ENCODE data around the gene REG4.

REG4 gene

DNA sequence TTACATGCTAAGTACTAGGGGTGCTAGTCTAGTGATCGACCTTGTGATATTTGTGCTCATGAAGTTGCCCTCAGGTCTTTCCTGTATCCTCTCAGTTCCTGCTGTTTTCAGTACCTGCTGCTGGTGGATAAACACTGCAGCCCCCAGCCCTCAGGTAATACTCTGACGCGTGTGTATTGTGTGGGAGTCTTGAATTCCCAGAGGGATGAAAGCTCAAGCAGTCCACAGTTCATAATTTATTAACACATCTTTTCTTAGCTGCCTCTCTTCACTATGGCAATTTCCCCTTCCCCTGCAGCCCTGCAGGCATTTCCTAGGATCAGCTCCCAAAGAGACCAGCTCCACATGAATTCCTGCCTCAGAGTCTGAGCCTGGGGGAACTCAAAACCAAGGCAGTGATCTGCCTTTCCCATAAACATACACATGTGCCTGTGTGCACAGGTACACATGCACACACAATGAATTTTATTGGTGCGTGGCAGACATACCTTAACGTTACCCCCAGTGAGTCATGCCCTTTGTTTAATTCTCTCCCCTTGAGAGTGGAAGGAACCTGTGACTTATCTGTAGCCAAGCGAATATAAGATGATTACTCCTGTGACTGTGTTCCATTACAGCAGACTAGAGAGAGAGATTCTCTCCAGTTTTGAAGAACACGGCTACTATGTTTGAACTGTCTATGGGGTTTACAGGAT lies 28.5 kb downstream of the REG4 start:
- Mint-ChIP-seq H3K9me3 (no peaks in the 10 kb centered on the region), H3K4me3 (no peak overlapping the region), H3K27me3 (no peaks in the 10 kb centered on the region), H3K36me3 (ENCODE audit: low read depth) (no peaks in the 10 kb centered on the region), H3K4me1 (ENCODE audit: low read depth) (peaks cover 52% of the 10 kb centered on the region), H3K27ac (no peak overlapping the region)
- intact Hi-C loops (cut with micrococcal nuclease), result no loop called here

DNA sequence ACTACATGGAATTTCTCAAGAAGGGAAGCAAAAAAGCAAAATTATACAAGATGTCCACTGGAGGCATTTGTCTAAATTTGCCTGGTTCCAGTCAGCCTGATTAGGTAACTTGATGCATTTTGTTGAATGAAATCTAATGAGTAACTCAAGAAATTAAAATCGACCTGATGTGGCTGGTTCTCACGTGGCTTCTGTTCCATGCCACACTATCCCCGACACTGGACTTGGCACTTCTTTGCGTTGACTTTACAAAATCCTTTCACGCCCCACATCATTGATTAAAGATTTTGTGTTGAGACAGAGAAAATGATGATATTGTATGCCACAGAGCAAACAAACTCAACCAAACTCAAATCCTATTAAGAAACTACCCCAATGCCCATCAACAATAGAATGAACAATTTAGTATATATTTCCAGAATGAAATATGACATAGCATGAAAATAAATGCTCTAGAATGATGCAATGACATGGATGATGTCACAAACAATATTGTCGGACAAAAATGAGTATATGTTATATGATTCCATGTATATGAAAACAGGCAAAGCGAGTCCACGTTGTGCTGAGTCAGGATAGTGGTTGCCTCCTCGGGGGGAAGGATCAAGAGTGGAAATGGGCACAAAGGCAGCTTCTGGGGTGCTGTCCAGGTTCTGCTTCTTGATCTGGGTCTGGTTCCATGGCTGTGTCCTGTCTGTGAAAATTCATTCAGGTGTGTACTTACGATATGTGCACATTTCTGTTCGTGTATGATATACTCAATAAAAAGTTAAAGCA lies 29.6 kb downstream of the REG4 start:
- intact Hi-C loops (cut with micrococcal nuclease), result no loop called here
- no peaks in the 10 kb centered on the region for H3K27me3 Mint-ChIP-seq
- H3K4me3 Mint-ChIP-seq, result no peak overlapping the region
- peaks cover 44% of the 10 kb centered on the region for H3K4me1 Mint-ChIP-seq (ENCODE audit: low read depth)
- no peak overlapping the region for H3K27ac Mint-ChIP-seq
- no peaks in the 10 kb centered on the region for H3K36me3 Mint-ChIP-seq (ENCODE audit: low read depth)
- H3K9me3 Mint-ChIP-seq, result no peaks in the 10 kb centered on the region

DNA sequence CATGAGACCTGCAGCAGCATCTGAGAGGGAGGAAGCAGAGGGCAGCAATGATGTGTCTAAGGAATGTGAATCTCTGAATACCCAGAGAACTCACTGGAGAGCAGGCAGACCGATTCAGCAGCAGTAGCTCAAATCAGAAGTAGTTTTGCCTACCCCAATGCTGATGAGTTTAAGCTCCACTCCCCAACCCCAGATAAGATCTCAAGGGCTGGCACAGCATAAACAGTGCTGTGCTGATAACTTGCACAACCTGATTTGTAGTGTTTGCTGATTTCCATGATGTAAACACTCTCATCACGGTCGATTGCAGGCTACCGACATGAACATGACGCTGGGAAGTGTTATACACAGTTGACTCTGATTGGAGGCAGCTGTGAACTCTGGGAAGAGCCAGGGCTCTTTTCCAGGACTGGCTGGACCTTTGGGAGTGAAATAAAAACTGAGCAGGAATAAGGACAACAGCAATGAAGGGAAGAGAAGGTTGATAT lies 31.3 kb downstream of the REG4 start:
- Mint-ChIP-seq H3K4me3 (no peak overlapping the region), H3K36me3 (ENCODE audit: low read depth) (no peaks in the 10 kb centered on the region), H3K9me3 (no peaks in the 10 kb centered on the region), H3K27ac (no peak overlapping the region), H3K27me3 (no peaks in the 10 kb centered on the region), H3K4me1 (ENCODE audit: low read depth) (peaks cover 27% of the 10 kb centered on the region)
- intact Hi-C loops (cut with micrococcal nuclease), result loop anchor here (10.0 kb wide), 1 partner anchor 65 kb away; the partner anchor contains the start of gene PHGDH

DNA sequence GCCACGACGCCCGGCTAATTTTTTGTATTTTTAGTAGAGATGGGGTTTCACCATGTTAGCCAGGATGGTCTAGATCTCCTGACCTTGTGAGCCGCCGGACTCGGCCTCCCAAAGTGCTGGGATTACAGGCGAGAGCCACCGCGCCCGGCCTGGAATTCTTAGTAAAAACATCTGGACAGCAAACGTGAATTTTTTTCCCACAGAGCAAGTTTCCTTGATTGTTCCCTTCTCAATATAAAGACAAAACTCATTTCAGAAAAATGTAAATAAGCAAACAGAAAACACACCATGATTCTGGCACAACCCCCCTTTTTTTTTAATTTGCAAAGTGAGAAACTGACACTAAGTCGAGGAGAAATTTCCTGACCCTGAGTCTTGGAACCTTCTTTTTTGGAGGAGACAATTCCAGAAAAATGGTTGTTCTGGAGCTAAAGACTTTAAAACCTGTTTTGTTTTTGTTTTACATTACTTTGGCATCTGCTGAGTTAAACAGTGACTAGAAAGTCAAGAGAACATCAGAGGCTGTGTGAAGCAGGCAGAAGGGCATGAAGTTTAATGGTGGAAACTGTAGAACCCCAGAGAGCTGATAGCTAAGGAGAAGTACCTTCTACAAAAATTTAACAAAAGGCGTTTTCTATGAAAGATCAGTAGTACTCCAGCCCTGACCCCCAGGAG lies 32.2 kb downstream of the REG4 start:
- intact Hi-C loops (cut with micrococcal nuclease), result loop anchor here (10.0 kb wide), 1 partner anchor 64 kb away; the partner anchor contains the start of gene PHGDH
- no peaks in the 10 kb centered on the region for H3K36me3 Mint-ChIP-seq (ENCODE audit: low read depth)
- no peak overlapping the region for H3K27ac Mint-ChIP-seq
- H3K27me3 Mint-ChIP-seq, result no peaks in the 10 kb centered on the region
- no peak overlapping the region for H3K4me3 Mint-ChIP-seq
- H3K4me1 Mint-ChIP-seq (ENCODE audit: low read depth), result peaks cover 20% of the 10 kb centered on the region
- H3K9me3 Mint-ChIP-seq, result no peaks in the 10 kb centered on the region

DNA sequence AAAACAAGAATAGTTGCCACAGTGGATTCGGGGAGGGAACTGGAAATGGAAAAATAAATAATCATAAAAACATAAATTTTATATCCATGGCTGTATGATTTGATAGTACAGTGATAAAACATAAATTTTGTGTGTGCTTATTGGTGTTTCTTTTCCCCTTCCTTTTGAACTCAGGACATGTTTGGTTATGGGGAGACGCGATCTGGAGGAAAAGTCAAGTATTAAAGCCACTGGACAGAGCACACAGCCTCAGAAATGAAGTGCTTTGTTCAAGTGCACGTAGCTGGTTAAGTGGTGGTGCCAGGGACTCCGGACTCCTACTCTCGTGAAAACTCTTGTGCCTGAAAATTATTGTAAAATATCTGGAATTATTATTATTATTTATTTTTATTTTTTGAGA lies 32.9 kb downstream of the REG4 start:
- Mint-ChIP-seq H3K27me3 (no peaks in the 10 kb centered on the region), H3K36me3 (ENCODE audit: low read depth) (no peaks in the 10 kb centered on the region), H3K4me1 (ENCODE audit: low read depth) (peaks cover 13% of the 10 kb centered on the region), H3K27ac (no peak overlapping the region), H3K9me3 (no peaks in the 10 kb centered on the region), H3K4me3 (no peak overlapping the region)
- intact Hi-C loops (cut with micrococcal nuclease), result loop anchor here (10.0 kb wide), 1 partner anchor 64 kb away; the partner anchor contains the start of gene PHGDH

DNA sequence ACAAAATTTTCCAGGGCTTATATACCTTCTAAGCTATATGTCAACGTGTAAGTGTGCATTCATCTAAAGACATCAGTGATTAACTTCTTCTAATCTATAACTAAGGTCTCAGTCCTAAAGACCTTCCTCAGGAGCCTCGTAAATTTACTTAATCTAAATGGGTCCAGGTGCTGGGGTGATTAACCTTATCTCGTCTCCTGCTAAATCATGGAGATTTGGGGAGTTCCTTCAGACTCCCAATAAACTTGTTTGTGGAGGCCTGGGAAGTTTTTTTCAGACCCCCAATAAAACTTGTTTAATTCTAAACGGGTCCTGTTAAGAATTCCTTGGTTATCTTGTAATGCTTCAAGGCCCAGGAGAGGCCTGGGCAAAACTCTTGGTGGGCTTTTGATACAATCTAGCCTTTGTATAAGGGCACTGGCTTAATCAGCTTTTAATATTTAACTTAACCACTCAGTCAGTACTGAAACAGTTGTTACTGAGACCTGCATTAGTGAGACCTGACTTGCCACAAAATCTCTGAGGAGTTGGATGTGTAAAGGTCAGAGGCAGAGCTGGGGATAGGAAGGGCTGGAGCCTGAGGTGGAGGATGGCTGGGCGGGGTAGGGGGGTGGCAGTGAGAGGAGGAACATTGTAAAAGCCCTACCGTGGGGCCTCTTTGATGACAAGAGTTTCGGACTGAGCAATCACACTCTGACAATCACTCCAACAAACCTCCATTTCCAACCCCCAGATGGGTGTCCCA lies 36.3 kb downstream of the REG4 start:
- Mint-ChIP-seq H3K4me3 (no peak overlapping the region), H3K27ac (no peak overlapping the region), H3K4me1 (ENCODE audit: low read depth) (no peaks in the 10 kb centered on the region), H3K36me3 (ENCODE audit: low read depth) (no peaks in the 10 kb centered on the region), H3K9me3 (no peaks in the 10 kb centered on the region), H3K27me3 (no peaks in the 10 kb centered on the region)
- intact Hi-C loops (cut with micrococcal nuclease), result loop anchor here (10.0 kb wide), 1 partner anchor 60 kb away; the partner anchor contains the start of gene PHGDH

DNA sequence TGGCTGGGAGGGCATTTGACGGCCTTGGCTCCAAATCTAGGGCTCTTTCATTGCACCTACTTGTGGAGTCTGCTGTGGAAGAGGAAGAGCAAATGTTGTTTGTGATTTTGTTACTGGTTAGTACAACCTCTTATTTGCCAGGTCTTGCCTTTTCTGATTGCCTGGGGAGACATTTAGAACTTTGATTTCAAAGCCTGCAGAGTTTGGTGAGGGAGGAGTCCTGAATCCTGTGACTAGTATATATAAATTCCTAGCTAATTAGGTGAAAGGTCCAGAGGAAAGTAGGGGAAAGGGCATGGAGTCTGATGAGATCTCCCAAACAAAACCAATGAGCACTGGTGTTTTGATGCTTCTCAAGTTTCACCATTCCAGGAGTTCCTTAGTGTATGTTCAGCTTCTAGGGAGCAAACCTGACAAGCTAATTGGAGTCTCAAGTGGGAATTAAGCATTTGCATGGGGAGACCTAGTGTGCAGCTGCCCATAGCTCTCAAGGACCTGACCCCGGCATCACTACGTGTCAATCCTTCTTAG lies 37.5 kb downstream of the REG4 start:
- no peak overlapping the region for H3K4me3 Mint-ChIP-seq
- no peaks in the 10 kb centered on the region for H3K4me1 Mint-ChIP-seq (ENCODE audit: low read depth)
- no peak overlapping the region for H3K27ac Mint-ChIP-seq
- H3K27me3 Mint-ChIP-seq, result no peaks in the 10 kb centered on the region
- intact Hi-C loops (cut with micrococcal nuclease), result loop anchor here (10.0 kb wide), 1 partner anchor 59 kb away; the partner anchor contains the start of gene PHGDH
- H3K36me3 Mint-ChIP-seq (ENCODE audit: low read depth), result no peaks in the 10 kb centered on the region
- H3K9me3 Mint-ChIP-seq, result no peaks in the 10 kb centered on the region

DNA sequence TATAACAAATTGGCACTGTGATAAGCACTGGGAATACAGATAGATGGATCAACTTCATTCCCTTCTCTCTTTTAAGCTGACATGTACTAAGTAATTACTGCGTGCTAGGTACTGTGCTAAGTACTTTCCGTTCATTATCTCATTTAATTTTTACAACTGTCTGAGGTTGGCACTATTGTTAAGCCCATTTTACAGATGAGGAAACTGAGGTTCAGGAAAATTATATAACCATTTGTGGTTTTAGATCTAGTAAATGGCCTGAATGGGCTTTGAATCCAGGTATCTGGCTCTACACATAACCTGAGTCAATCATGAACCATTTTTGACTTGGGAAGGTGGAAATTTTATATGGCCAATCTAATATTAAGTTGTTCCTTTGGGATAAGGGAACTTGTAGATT lies 39.0 kb downstream of the REG4 start:
- intact Hi-C loops (cut with micrococcal nuclease), result loop anchor here (10.0 kb wide), 1 partner anchor 57 kb away; the partner anchor contains the start of gene PHGDH
- Mint-ChIP-seq H3K4me3 (no peak overlapping the region), H3K36me3 (ENCODE audit: low read depth) (no peaks in the 10 kb centered on the region), H3K4me1 (ENCODE audit: low read depth) (no peaks in the 10 kb centered on the region), H3K9me3 (no peaks in the 10 kb centered on the region), H3K27ac (no peak overlapping the region), H3K27me3 (no peaks in the 10 kb centered on the region)

DNA sequence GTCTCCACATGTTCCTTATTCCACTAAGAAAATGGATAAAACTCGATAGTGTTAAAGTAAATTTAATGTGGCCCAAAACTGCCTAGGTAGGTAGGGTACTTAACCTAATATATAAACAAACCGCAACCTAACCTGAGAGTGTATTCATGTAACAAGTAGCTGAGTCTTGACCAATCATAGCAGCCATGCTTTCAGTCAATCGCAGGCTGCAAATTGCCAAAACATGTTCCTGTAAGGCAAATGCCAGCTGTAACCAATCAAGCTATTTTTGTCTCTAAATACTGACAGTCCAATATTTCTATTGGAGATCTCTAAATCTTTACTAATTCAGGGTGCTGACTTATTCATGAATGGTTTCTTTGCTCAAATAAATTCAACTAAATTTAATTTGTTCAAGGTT lies 39.5 kb downstream of the REG4 start:
- Mint-ChIP-seq H3K9me3 (no peaks in the 10 kb centered on the region), H3K27ac (no peak overlapping the region), H3K4me1 (ENCODE audit: low read depth) (no peaks in the 10 kb centered on the region), H3K4me3 (no peak overlapping the region), H3K36me3 (ENCODE audit: low read depth) (no peaks in the 10 kb centered on the region), H3K27me3 (peaks cover 2% of the 10 kb centered on the region)
- intact Hi-C loops (cut with micrococcal nuclease), result loop anchor here (10.0 kb wide), 1 partner anchor 57 kb away; the partner anchor contains the start of gene PHGDH

DNA sequence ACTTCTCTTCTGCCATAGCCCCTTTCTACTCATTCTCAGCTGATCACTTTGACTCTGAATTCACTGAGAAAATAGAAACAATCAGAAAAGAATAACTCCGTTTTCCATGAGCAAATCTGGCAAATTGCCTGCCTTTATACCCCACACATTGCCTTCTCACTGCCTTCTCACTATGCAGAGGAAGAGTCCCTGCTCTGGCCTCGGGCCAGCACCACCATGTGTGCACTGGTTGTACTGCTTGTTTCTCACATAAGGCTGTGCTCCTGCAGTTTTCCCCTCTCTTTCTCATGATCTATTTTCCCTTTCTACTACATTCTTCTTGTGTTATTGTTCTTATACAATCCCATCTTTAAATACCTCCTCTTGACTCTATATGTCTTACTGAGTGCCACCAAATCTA lies 40.2 kb downstream of the REG4 start:
- no peaks in the 10 kb centered on the region for H3K36me3 Mint-ChIP-seq (ENCODE audit: low read depth)
- intact Hi-C loops (cut with micrococcal nuclease), result loop anchor here (10.0 kb wide), 1 partner anchor 56 kb away; the partner anchor contains the start of gene PHGDH
- H3K27ac Mint-ChIP-seq, result no peak overlapping the region
- no peak overlapping the region for H3K4me3 Mint-ChIP-seq
- H3K4me1 Mint-ChIP-seq (ENCODE audit: low read depth), result no peaks in the 10 kb centered on the region
- peaks cover 2% of the 10 kb centered on the region for H3K27me3 Mint-ChIP-seq
- H3K9me3 Mint-ChIP-seq, result no peaks in the 10 kb centered on the region

DNA sequence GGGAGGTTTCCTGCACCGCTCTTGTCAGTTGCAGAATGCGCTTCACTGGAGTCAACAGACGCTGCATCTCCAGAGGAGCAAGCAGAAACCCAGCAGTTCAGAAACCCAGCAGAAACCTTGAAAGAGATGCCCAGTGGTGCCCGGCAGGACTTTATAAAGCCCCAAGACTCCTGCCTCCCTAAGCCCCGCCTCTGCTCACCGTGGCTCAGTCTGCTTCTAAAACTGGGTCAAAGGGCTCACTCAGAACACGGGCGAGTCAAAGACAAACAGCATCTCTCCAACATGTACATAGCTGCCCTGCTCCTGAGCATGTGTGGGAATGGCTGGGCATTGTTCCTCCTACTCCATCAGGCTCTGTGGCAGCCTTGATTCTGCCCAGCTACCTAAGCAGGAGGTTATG lies 42.5 kb downstream of the REG4 start, which contains the start of gene HMGCS2:
TSS of gene HMGCS2 (minus strand) at position 128 of the 400 bp plus-strand sequence. CDS start at position 67, 61 bp downstream.
- H3K27ac Mint-ChIP-seq, result no peak within 1 kb of the TSS
- intact Hi-C loops (cut with micrococcal nuclease), result no loop called here

DNA sequence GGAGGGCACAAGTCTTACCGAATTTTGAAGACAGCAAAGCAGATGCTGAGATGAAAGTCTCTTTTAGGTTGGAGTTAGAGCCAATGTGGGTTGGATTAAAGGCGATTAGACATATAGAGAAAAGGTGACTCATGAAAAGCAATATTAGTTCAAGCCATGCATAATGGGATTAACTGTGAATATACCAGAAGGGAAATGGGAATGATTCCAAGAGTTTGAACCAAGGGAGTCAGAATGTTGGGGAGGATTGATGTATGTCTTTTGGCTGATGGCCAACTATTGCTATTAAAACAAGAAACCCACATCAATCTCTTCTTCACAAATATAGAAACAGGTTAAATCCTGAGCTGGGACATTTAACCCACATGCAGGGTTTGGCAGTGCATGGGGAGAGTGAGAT lies 43.8 kb downstream of the REG4 start:
- Mint-ChIP-seq H3K36me3 (ENCODE audit: low read depth) (no peaks in the 10 kb centered on the region), H3K27me3 (peaks cover 2% of the 10 kb centered on the region), H3K27ac (no peak overlapping the region), H3K4me1 (ENCODE audit: low read depth) (no peaks in the 10 kb centered on the region), H3K9me3 (no peaks in the 10 kb centered on the region), H3K4me3 (no peak overlapping the region)
- intact Hi-C loops (cut with micrococcal nuclease), result no loop called here

More for the DNA sequence above, 42.5 kb downstream of the REG4 start, which contains the start of gene HMGCS2:
- H3K4me3 Mint-ChIP-seq, result no peak within 1 kb of the TSS
- peaks cover 2% of the 10 kb centered on the region for H3K27me3 Mint-ChIP-seq
- no peaks in the 10 kb centered on the region for H3K4me1 Mint-ChIP-seq (ENCODE audit: low read depth)
- no peaks in the 10 kb centered on the region for H3K36me3 Mint-ChIP-seq (ENCODE audit: low read depth)
- no peaks in the 10 kb centered on the region for H3K9me3 Mint-ChIP-seq

DNA sequence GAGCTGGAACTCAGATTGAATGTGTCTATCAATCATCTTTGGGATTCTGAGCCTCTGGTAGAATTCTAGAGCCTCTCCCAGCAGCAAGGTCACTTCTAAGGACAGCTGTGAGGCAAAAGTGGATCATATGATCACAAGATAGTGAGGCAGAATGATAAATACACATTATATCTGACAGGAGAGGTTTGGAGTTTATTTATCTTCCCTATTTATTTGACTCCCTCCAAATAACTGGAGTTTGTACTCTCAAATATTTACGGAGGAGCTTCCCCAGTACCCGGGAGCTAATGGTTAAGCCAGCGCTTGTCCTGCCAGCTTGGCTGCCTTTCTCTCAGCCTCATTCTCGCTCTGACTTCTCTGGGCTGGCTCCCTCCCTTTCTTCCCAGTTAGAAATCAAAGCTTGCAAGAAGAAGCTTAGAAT lies 44.9 kb downstream of the REG4 start:
- H3K36me3 Mint-ChIP-seq (ENCODE audit: low read depth), result no peaks in the 10 kb centered on the region
- no peaks in the 10 kb centered on the region for H3K4me1 Mint-ChIP-seq (ENCODE audit: low read depth)
- no peak overlapping the region for H3K27ac Mint-ChIP-seq
- peaks cover 2% of the 10 kb centered on the region for H3K27me3 Mint-ChIP-seq
- H3K9me3 Mint-ChIP-seq, result no peaks in the 10 kb centered on the region
- intact Hi-C loops (cut with micrococcal nuclease), result no loop called here
- no peak overlapping the region for H3K4me3 Mint-ChIP-seq

All from dendritic cell treated with granulocyte-macrophage colony-stimulating factor and Interleukin-4, amounts not matched to agents 40 ng/mL and 50 ng/mL, for 4 days (primary cell).